GM12878 (cell line): Measurements from ENCODE around the gene PSMD14. TPM values are rescaled to one million over a fixed set of nuclear protein-coding genes. Genes with fewer than 3 reads are reported as not detected.

Experiments used
- ATAC-seq: fragments of 200-7000 bp; cut with Tn5 transposase; 3 replicates; pipeline ENCODE4 v1.9.1; 2020; ENCODE audit warnings: mild to moderate bottlenecking, moderate library complexity
- BruUV-seq: library from RNA; stranded (reverse); fragments of 400-500 nt; replicated peaks from 2 replicates; lab custom pipeline; 2021; lab: Mats Ljungman, UMichigan
- CTCF ChIA-PET: fragments of 300-600 bp; sonication (Branson Sonifier 250); formaldehyde crosslinking; extraction: SDS; loops from one replicate; lab custom pipeline; 2021; ENCODE audit warnings: inconsistent platforms; lab: Yijun Ruan, JAX
- POLR2A ChIA-PET: fragments of 350-600 bp; formaldehyde crosslinking; extraction: SDS; loops from one replicate; lab custom pipeline; 2021; ENCODE audit warnings: inconsistent platforms; lab: Charles Lee
- RAD21 ChIA-PET: fragments of 300-600 bp; sonication (Branson Sonifier 250); formaldehyde crosslinking; loops from one replicate; lab custom pipeline; 2023; ENCODE audit warnings: antibody characterized with exemption; ENCODE audit not compliant: unreplicated experiment; lab: Charles Lee
- SMC1A ChIA-PET: fragments of 300-600 bp; sonication (Branson Sonifier 250); formaldehyde crosslinking; loops from one replicate; lab custom pipeline; 2023; ENCODE audit not compliant: unreplicated experiment, uncharacterized antibody; lab: Charles Lee
- DNase-seq: peaks from one replicate; pipeline ENCODE4 v3.0.0-alpha.2; 2011; ENCODE audit warnings: low read depth, low spot score
- FAIRE-seq: peaks from 3 replicates; lab custom pipeline; 2011; peaks lifted over from hg19 to GRCh38; lab: Jason Lieb, UNC
- H2AFZ ChIP-seq: 2 replicates; pipeline ENCODE4 v1.6.0; 2011; ENCODE audit warnings: low read depth, low read length, control low read depth; ENCODE audit not compliant: control insufficient read depth
- H3K27ac ChIP-seq: 2 replicates; pipeline ENCODE4 v1.5.1; 2011; ENCODE audit warnings: control low read depth; ENCODE audit not compliant: control insufficient read depth, insufficient read depth
- H3K27me3 ChIP-seq, 2 experiments: replicated peaks in 1 of 2; 2 replicates each; pipeline versions ENCODE4 v1.6.0 to v1.6.1; 2011; ENCODE audit warnings: low read length in 1 of 2; ENCODE audit not compliant: control insufficient read depth in 2 of 2, insufficient read depth in 2 of 2
- H3K36me3 ChIP-seq, 2 experiments: 2 replicates each; pipeline ENCODE4 v1.5.1; 2011; ENCODE audit warnings: low read length in 1 of 2; ENCODE audit not compliant: control insufficient read depth in 2 of 2, insufficient read depth in 2 of 2
- H3K4me1 ChIP-seq: 2 replicates; pipeline ENCODE4 v1.6.1; 2011; ENCODE audit warnings: mild to moderate bottlenecking, low read length, moderate library complexity, mixed read lengths; ENCODE audit not compliant: control insufficient read depth, insufficient read depth
- H3K4me2 ChIP-seq: 2 replicates; pipeline ENCODE4 v1.6.0; 2011; ENCODE audit warnings: control low read depth; ENCODE audit not compliant: control insufficient read depth, insufficient read depth
- H3K4me3 ChIP-seq: fragments of 200-600 bp; sonication (generic); 2 replicates; pipeline ENCODE4 v1.5.1; 2016
- H3K79me2 ChIP-seq: 2 replicates; pipeline ENCODE4 v1.6.0; 2011; ENCODE audit warnings: low read length; ENCODE audit not compliant: control insufficient read depth, insufficient read depth
- H3K9ac ChIP-seq: 2 replicates; pipeline ENCODE4 v1.8.0; 2011; ENCODE audit warnings: low read length, control low read depth, mixed read lengths; ENCODE audit not compliant: control insufficient read depth, insufficient read depth
- H3K9me3 ChIP-seq: replicated peaks from 3 replicates; pipeline ENCODE4 v1.5.1; 2011; ENCODE audit warnings: mild to moderate bottlenecking, low read length; ENCODE audit not compliant: control insufficient read depth, insufficient read depth
- H4K20me1 ChIP-seq: 2 replicates; pipeline ENCODE4 v1.6.0; 2011; ENCODE audit not compliant: control insufficient read depth, insufficient read depth
- IRF5 ChIP-seq: fragments of 450-650 bp; IDR thresholded peaks from 2 replicates; pipeline ENCODE4 v1.6.1; 2017; ENCODE audit warnings: borderline replicate concordance
- KAT2A ChIP-seq: conservative IDR thresholded peaks from 2 replicates; pipeline ENCODE4 v1.6.1; 2011; ENCODE audit warnings: low read depth, low read length; ENCODE audit not compliant: control insufficient read depth
- LARP7 ChIP-seq: fragments of 450-650 bp; IDR thresholded peaks from 2 replicates; pipeline ENCODE4 v1.6.1; 2017; ENCODE audit warnings: mild to moderate bottlenecking
- MYC ChIP-seq: IDR thresholded peaks from 2 replicates; pipeline ENCODE4 v1.6.1; 2011; ENCODE audit warnings: mild to moderate bottlenecking, low read length, moderate library complexity, inconsistent platforms; ENCODE audit not compliant: insufficient read depth, insufficient replicate concordance, insufficient read length, severe bottlenecking
- PAX5 ChIP-seq: IDR thresholded peaks from 2 replicates; pipeline ENCODE4 v1.6.1; 2011; ENCODE audit warnings: low read depth, low read length, borderline replicate concordance
- PAX8 ChIP-seq: fragments of 450-650 bp; IDR thresholded peaks from 2 replicates; pipeline ENCODE4 v1.6.1; 2017; ENCODE audit warnings: mild to moderate bottlenecking, moderate library complexity
- RFX5 ChIP-seq: IDR thresholded peaks from 2 replicates; pipeline ENCODE4 v1.6.1; 2011; ENCODE audit warnings: low read depth, low read length, improper control_type of control experiment
- USF1 ChIP-seq: IDR thresholded peaks from 2 replicates; pipeline ENCODE4 v1.6.1; 2011; ENCODE audit warnings: borderline replicate concordance, low read depth, mild to moderate bottlenecking, moderate library complexity, mixed read lengths, low read length; ENCODE audit not compliant: insufficient read depth; ENCODE audit errors: extremely low read length
- WGBS: methylation state at CpG from one replicate; pipeline ENCODE4 v1.1.6; 2016; ENCODE audit warnings: low lambda C conversion rate; ENCODE audit not compliant: insufficient replicate concordance, insufficient coverage; ENCODE audit errors: missing lambda C conversion rate; 5-methylcytosine and 5-hydroxymethylcytosine counted together
- in situ Hi-C: fragments of 300-500 bp; cut with MboI; formaldehyde crosslinking; loops from 9 replicates; pipeline ENCODE4 v1.14.3; 2018; ENCODE audit warnings: mixed read lengths
- intact Hi-C: fragments of 100-400 bp; cut with micrococcal nuclease; formaldehyde crosslinking; loops from one replicate; pipeline ENCODE4 v1.14.2; 2022; ENCODE audit not compliant: unreplicated experiment
- polyA plus RNA-seq, 11 experiments: library from polyadenylated mRNA; depleted of rRNA in 4 of 11; unstranded in 6 of 11; stranded (reverse) in 5 of 11; fragments of >200 nt; fragmentation: Nextera tagmentation in 4 of 11; fragmentation: Illumina TruSeq in 1 of 11; extraction: Ambion mirVana in 4 of 11; extraction: Trizol in 1 of 11; gene quantifications; 1 replicate in 1 of 11; 2 replicates in 10 of 11; pipeline versions ENCODE4 v1.2.1 to v1.2.3, GENCODE V29; 2011 to 2016; ENCODE audit warnings: inconsistent platforms in 2 of 11, missing spikeins in 2 of 11, low read depth in 1 of 11
- total RNA-seq, 4 experiments: library from RNA; depleted of rRNA in 3 of 4; stranded (reverse); fragments of >200 nt in 3 of 4; fragmentation: Illumina TruSeq in 1 of 4; extraction: Trizol in 1 of 4; gene quantifications; 2 replicates each; pipeline versions ENCODE4 v1.2.1 to v1.2.3, GENCODE V29; 2013 to 2021

PSMD14 gene
- total and polyA plus RNA-seq, 10 of the 15 experiments (the other 5 are each of a cell fraction or from before 2014, with no cell fraction given): 70.5 to 253 (median 127) TPM

- CTCF ChIA-PET: no interaction called here
- Histone ChIP-seq H3K9me3 (no peaks in the 10 kb centered on the region; the same call in 2 of the 3 replicates), H3K4me3 (no peak overlapping the region), H2AFZ (no peak overlapping the region), H3K27ac (no peak overlapping the region), H3K4me1 (no peaks in the 10 kb centered on the region), H3K9ac (no peak overlapping the region), H4K20me1 (no peaks in the 10 kb centered on the region), H3K27me3 (no peaks in the 10 kb centered on the region), H3K4me2 (no peak overlapping the region), H3K36me3 (no peaks in the 10 kb centered on the region), H3K79me2 (no peaks in the 10 kb centered on the region)
- SMC1A ChIA-PET: interaction anchor here (0.7 to 1.4 kb wide), 4 partner anchors 10 to 121 kb away, joined by 3 to 4 read pairs (median 3); no protein-coding TSS in a partner anchor
- ATAC-seq: no peak
- intact Hi-C loops: loop anchor here (5.0 kb wide), 1 partner anchor 273 kb away; no protein-coding TSS in a partner anchor
- no peak for TF ChIP-seq MYC
- no peak for TF ChIP-seq RFX5
- no peak for TF ChIP-seq PAX5
- TF ChIP-seq KAT2A: no peak
- TF ChIP-seq IRF5: no peak
- no peak for TF ChIP-seq USF1
- TF ChIP-seq PAX8: no peak
- TF ChIP-seq LARP7: no peak
- no peak for FAIRE-seq
- whole genome bisulfite sequencing: 0% methylated on average over 1 of the region's 1 CpG
- in situ Hi-C loops: no loop called here
- POLR2A ChIA-PET: interaction anchor here (0.6 kb wide), 1 partner anchor 489 kb away, joined by 3 read pairs; no protein-coding TSS in a partner anchor
- RAD21 ChIA-PET: interaction anchor here (1.4 kb wide), 1 partner anchor 10 kb away, joined by 4 read pairs; no protein-coding TSS in a partner anchor
- BruUV-seq: no TSS peak
- no peak for DNase-seq
Measured at GRCh38 chr2:161283926-161284325, 24.3 kb upstream of the PSMD14 start.
